ENCODE results near the gene ST6GALNAC4. TPM values are rescaled to one million over a fixed set of nuclear protein-coding genes. Genes with fewer than 3 reads are reported as not detected.

ST6GALNAC4 gene
- total RNA-seq, 1 donor from 2014 or later, result 23.2 TPM

GRCh38 chr9:127931092-127931881 is 14.4 kb upstream of the ST6GALNAC4 start:
- intact Hi-C loops (cut with micrococcal nuclease), result no loop called here

- intact Hi-C loops (cut with micrococcal nuclease), result no loop called here
Measured at GRCh38 chr9:127930231-127931091, 13.6 kb upstream of the ST6GALNAC4 start, which contains the start of gene PIP5KL1. PIP5KL1 (minus strand) TSS chr9:127930777; CDS start chr9:127930752, 25 bp downstream.

GRCh38 chr9:127929625-127929979 is 12.8 kb upstream of the ST6GALNAC4 start:
- intact Hi-C loops (cut with micrococcal nuclease), result loop anchor here (10.0 kb wide), 1 partner anchor 705 kb away; no protein-coding TSS in a partner anchor

- intact Hi-C loops (cut with micrococcal nuclease), result loop anchor here (10.0 kb wide), 1 partner anchor 704 kb away; no protein-coding TSS in a partner anchor
Measured at GRCh38 chr9:127928676-127929624, 12.1 kb upstream of the ST6GALNAC4 start.

GRCh38 chr9:127927988-127928675 is 11.3 kb upstream of the ST6GALNAC4 start:
- intact Hi-C loops (cut with micrococcal nuclease), result loop anchor here (10.0 kb wide), 1 partner anchor 703 kb away; no protein-coding TSS in a partner anchor

GRCh38 chr9:127927201-127927987 is 10.6 kb upstream of the ST6GALNAC4 start:
- intact Hi-C loops (cut with micrococcal nuclease), result loop anchor here (10.0 kb wide), 1 partner anchor 703 kb away; no protein-coding TSS in a partner anchor

- intact Hi-C loops (cut with micrococcal nuclease), result loop anchor here (10.0 kb wide), 1 partner anchor 702 kb away; no protein-coding TSS in a partner anchor
Measured at GRCh38 chr9:127926906-127927200, 10.0 kb upstream of the ST6GALNAC4 start.

GRCh38 chr9:127925959-127926905 is 9.4 kb upstream of the ST6GALNAC4 start:
- intact Hi-C loops (cut with micrococcal nuclease), result loop anchor here (10.0 kb wide), 1 partner anchor 701 kb away; no protein-coding TSS in a partner anchor

- intact Hi-C loops (cut with micrococcal nuclease), result loop anchor here (10.0 kb wide), 1 partner anchor 700 kb away; no protein-coding TSS in a partner anchor
Measured at GRCh38 chr9:127924736-127925444, 8.0 kb upstream of the ST6GALNAC4 start.

- intact Hi-C loops (cut with micrococcal nuclease), result loop anchor here (10.0 kb wide), 1 partner anchor 699 kb away; no protein-coding TSS in a partner anchor
Measured at GRCh38 chr9:127923771-127924170, 6.9 kb upstream of the ST6GALNAC4 start.

GRCh38 chr9:127923046-127923445 is 6.2 kb upstream of the ST6GALNAC4 start:
- intact Hi-C loops (cut with micrococcal nuclease), result loop anchor here (10.0 kb wide), 1 partner anchor 698 kb away; no protein-coding TSS in a partner anchor

GRCh38 chr9:127921557-127922120 is 4.8 kb upstream of the ST6GALNAC4 start:
- intact Hi-C loops (cut with micrococcal nuclease), result loop anchor here (1.0 to 10.0 kb wide), 4 partner anchors 51 to 697 kb away; partner anchors contain the start of gene TOR2A

- intact Hi-C loops (cut with micrococcal nuclease), result loop anchor here (1.0 to 10.0 kb wide), 4 partner anchors 50 to 696 kb away; partner anchors contain the start of gene TOR2A
Measured at GRCh38 chr9:127920794-127921193, 4.0 kb upstream of the ST6GALNAC4 start.

GRCh38 chr9:127919253-127919815 is 2.5 kb upstream of the ST6GALNAC4 start:
- intact Hi-C loops (cut with micrococcal nuclease), result loop anchor here (2.0 to 5.0 kb wide), 2 partner anchors 147 to 415 kb away; no protein-coding TSS in a partner anchor

GRCh38 chr9:127918183-127919107 is 1.6 kb upstream of the ST6GALNAC4 start:
- intact Hi-C loops (cut with micrococcal nuclease), result loop anchor here (2.0 to 5.0 kb wide), 2 partner anchors 146 to 414 kb away; no protein-coding TSS in a partner anchor
